Nephron (organoid): ENCODE results near the gene ARHGAP10.

ENCODE experiments used
- H3K27ac Mint-ChIP-seq, 3 experiments: 2 replicates each; pipeline ENCODE4 v1.8.0; 2020; ENCODE audit warnings: mixed read lengths in 3 of 3, mild to moderate bottlenecking in 2 of 3, moderate library complexity in 1 of 3
- H3K27me3 Mint-ChIP-seq: 2 replicates; pipeline ENCODE4 v1.8.0; 2021; ENCODE audit warnings: low read depth, mild to moderate bottlenecking, moderate library complexity, mixed read lengths
- H3K36me3 Mint-ChIP-seq: 2 replicates; pipeline ENCODE4 v1.8.0; 2020; ENCODE audit warnings: low read depth, mixed read lengths
- H3K4me1 Mint-ChIP-seq: 2 replicates; pipeline ENCODE4 v1.8.0; 2020; ENCODE audit warnings: mixed read lengths
- H3K4me3 Mint-ChIP-seq, 3 experiments: 2 replicates each; pipeline ENCODE4 v1.8.0; 2020; ENCODE audit warnings: mild to moderate bottlenecking in 3 of 3, mixed read lengths in 3 of 3, moderate library complexity in 2 of 3
- H3K9me3 Mint-ChIP-seq: 2 replicates; pipeline ENCODE4 v1.8.0; 2020; ENCODE audit warnings: mixed read lengths
- CTCF ChIP-seq, 3 experiments: fragments of 200-600 bp; sonication (generic); IDR thresholded peaks; one replicate each; pipeline ENCODE4 v1.5.0; 2021; ENCODE audit warnings: antibody characterized with exemption in 3 of 3; ENCODE audit not compliant: unreplicated experiment in 3 of 3

The ARHGAP10 gene

GRCh38 chr4:148090503-148091476 is 358.9 kb downstream of the ARHGAP10 start:
- Mint-ChIP-seq H3K4me3 (no peak overlapping the region), H3K9me3 (peaks cover 6% of the 10 kb centered on the region), H3K4me1 (peaks cover 8% of the 10 kb centered on the region), H3K27me3 (no peaks in the 10 kb centered on the region), H3K27ac (no peak overlapping the region), H3K36me3 (no peaks in the 10 kb centered on the region)
- TF ChIP-seq CTCF (IDR thresholded peaks at IDR 0.05; ENCODE audit: unreplicated experiment in 3 of 3) = no peak

- peaks cover 4% of the 10 kb centered on the region for H3K9me3 Mint-ChIP-seq
- H3K4me1 Mint-ChIP-seq = peaks cover 8% of the 10 kb centered on the region
- H3K4me3 Mint-ChIP-seq = no peak overlapping the region
- no peak for TF ChIP-seq CTCF (IDR thresholded peaks at IDR 0.05; ENCODE audit: unreplicated experiment in 3 of 3)
- H3K36me3 Mint-ChIP-seq = no peaks in the 10 kb centered on the region
- H3K27me3 Mint-ChIP-seq = no peaks in the 10 kb centered on the region
- no peak overlapping the region for H3K27ac Mint-ChIP-seq
These were observed 360.0 kb downstream of the ARHGAP10 start for GRCh38 chr4:148091896-148092295.

- Mint-ChIP-seq H3K36me3 (no peaks in the 10 kb centered on the region), H3K4me3 (no peak overlapping the region), H3K4me1 (peaks cover 8% of the 10 kb centered on the region), H3K27me3 (no peaks in the 10 kb centered on the region), H3K27ac (no peak overlapping the region), H3K9me3 (no peaks in the 10 kb centered on the region)
- TF ChIP-seq CTCF (IDR thresholded peaks at IDR 0.05; ENCODE audit: unreplicated experiment in 3 of 3) = no peak
These were observed 360.6 kb downstream of the ARHGAP10 start for GRCh38 chr4:148092316-148093014.

- Mint-ChIP-seq H3K27ac (no peak overlapping the region), H3K4me3 (no peak overlapping the region), H3K9me3 (no peaks in the 10 kb centered on the region), H3K4me1 (peaks cover 8% of the 10 kb centered on the region), H3K27me3 (no peaks in the 10 kb centered on the region), H3K36me3 (peaks cover 4% of the 10 kb centered on the region)
- TF ChIP-seq CTCF (IDR thresholded peaks at IDR 0.05; ENCODE audit: unreplicated experiment in 3 of 3) = no peak
These were observed 361.2 kb downstream of the ARHGAP10 start for GRCh38 chr4:148093065-148093464.

GRCh38 chr4:148094149-148094548 is 362.3 kb downstream of the ARHGAP10 start:
- H3K4me1 Mint-ChIP-seq = peaks cover 8% of the 10 kb centered on the region
- no peak overlapping the region for H3K4me3 Mint-ChIP-seq
- no peaks in the 10 kb centered on the region for H3K27me3 Mint-ChIP-seq
- peaks cover 5% of the 10 kb centered on the region for H3K36me3 Mint-ChIP-seq
- H3K9me3 Mint-ChIP-seq = no peaks in the 10 kb centered on the region
- TF ChIP-seq CTCF (IDR thresholded peaks at IDR 0.05; ENCODE audit: unreplicated experiment in 3 of 3) = no peak
- no peak overlapping the region for H3K27ac Mint-ChIP-seq
